H54 (cell line): ENCODE results near the gene ZNF624.

Source experiments
- DNase-seq: peaks from one replicate; pipeline ENCODE4 v3.0.0; 2011; ENCODE audit warnings: low spot score, mixed read lengths; ENCODE audit not compliant: insufficient read length
- FAIRE-seq: peaks from 3 replicates; lab custom pipeline; 2011; peaks lifted over from hg19 to GRCh38; lab: Jason Lieb, UNC
- POLR2A ChIP-seq: IDR thresholded peaks from 2 replicates; pipeline ENCODE4 v1.6.1; 2011; ENCODE audit warnings: low read depth, mild to moderate bottlenecking, low read length

ZNF624 gene

DNA sequence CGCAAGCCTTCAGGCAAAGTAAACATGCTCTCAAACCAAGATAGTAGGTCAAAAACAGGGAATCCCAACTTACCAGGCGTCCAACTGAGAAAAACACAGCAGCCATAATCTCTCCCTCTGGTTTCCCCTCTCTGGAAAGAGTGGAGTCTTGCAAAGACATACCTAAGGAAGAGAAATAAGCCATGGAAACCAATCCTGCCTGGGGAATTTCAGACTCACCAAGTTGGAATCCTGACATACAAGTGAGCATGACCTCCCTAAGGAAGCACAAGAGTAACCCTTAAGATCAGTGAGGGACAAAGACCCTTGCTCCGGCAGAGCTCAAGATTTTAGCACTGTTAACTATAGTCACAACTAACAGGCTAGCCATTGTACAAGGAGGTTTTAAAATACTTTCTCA is 4.1 kb downstream of the ZNF624 start:
- FAIRE-seq: no peak
- no peak for TF ChIP-seq POLR2A
- no peak for DNase-seq

DNA sequence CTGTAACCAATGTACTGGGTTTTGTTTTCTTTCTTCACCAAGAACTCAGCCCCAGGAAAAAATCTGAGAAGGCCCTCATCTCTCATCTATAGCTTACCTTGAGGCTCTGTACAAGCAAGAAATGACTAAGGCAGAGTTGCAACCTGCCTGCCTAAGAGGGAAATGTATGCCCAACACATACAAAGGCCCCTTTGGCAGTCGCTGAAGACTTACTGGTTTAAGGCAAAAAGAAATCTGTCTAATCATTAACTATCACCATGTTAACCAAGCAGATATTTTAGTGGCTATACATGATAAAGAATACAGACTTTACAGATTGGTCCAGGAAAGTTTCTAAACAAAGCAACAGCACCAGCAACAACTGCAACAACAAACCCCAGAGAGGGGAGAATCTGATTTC is 14.2 kb downstream of the ZNF624 start:
- FAIRE-seq: no peak
- TF ChIP-seq POLR2A: no peak

DNA sequence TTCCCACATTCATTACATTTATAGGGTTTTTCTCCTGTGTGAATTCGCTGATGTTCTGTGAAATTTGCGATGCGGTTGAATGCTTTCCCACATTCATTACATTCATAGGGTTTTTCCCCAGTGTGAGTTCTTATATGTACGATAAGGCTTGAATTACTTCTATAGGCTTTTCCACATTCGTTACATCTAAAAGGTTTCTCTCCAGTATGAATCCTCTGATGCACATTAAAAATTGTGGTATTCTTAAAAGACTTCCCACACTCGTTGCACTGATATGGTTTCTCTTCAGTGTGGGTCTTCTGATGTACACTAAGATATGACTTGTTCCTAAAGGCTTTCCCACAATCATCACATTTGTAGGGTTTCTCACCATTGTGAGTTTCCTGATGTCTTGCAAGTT is 30.4 kb downstream of the ZNF624 start:
- no peak for DNase-seq
- no peak for FAIRE-seq
- no peak for TF ChIP-seq POLR2A

More for the DNA sequence above, 14.2 kb downstream of the ZNF624 start:
- no peak for DNase-seq

DNA sequence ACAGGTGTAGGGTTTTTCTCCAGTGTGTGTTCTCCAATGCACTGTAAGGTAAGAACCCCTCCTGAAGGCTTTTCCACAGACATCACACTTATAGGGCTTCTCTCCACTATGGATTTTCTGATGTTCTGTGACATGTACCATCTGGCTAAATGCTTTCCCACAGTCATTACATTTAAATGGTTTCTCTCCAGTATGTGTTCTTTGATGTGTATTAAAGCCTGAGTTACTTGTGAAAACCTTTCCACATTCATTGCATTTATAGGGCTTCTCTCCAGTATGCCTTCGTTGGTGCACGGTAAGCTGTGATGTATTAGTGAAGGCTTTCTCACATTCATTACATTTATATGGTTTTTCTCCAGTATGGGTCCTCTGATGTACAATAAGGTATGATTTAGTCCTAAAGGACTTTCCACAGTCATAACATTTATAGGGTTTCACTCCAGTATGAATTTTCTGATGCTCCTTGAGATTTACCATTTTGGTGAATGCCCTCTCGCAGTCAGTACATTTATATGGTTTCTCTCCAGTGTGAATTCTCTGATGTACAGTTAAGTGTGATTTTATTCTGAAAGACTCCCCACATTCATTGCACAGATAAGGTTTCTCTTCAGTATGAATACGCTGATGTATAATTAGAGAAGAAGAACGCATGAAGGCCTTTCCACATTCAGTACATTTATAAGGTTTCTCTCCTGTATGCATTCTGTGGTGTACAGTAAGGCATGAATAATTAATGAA is 30.9 kb downstream of the ZNF624 start:
- no peak for FAIRE-seq
- no peak for TF ChIP-seq POLR2A
- no peak for DNase-seq

DNA sequence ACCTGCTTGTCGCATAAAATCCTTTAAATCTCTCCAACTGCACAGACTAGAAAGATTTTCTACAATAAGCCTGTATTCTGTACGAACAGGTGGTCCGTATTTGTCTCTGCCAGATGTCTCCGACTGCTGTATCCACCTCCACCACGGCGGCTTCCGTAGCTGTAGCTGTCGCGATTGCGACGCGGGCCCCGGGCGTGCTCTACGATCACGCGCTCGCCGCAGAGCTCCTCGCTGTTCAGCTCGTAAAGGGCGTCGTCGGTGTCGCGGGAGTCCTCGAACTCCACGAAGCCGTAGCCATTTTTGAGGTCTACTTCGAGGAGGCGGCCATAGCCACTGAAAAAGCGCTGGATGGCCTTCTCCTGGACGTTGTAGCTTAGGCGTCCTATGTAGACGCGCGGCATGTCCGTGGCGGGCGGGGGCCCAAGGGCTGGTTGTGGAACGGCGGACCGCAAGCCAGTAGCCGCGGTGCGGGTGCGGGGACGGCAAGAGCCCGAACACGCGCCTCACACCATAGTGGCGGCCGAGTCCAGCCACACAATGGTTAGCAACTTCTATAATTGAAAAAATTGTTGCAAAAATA is 36.1 kb downstream of the ZNF624 start:
- TF ChIP-seq POLR2A: no peak
- DNase-seq: no peak
- no peak for FAIRE-seq

DNA sequence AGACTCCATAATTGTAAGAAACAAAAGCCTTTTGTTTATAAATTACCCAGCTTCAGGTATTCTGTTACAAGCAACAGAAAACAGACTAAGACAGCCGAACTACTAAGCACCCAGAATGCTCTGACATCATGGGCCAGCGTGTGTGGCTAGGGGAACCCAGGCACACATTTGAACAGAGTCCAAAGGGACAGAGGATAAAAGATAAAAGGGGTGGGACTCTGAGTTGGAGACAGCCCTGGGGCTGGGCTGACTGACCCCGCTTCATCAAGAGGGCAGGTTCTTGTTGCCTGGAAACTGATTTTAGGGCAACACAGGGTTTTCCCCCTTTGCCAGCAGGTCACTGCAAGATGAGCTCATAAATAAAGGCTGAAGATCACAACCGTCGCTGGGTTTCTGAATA is 54.1 kb downstream of the ZNF624 start:
- DNase-seq (no peak), FAIRE-seq (no peak)
- no peak for TF ChIP-seq POLR2A

DNA sequence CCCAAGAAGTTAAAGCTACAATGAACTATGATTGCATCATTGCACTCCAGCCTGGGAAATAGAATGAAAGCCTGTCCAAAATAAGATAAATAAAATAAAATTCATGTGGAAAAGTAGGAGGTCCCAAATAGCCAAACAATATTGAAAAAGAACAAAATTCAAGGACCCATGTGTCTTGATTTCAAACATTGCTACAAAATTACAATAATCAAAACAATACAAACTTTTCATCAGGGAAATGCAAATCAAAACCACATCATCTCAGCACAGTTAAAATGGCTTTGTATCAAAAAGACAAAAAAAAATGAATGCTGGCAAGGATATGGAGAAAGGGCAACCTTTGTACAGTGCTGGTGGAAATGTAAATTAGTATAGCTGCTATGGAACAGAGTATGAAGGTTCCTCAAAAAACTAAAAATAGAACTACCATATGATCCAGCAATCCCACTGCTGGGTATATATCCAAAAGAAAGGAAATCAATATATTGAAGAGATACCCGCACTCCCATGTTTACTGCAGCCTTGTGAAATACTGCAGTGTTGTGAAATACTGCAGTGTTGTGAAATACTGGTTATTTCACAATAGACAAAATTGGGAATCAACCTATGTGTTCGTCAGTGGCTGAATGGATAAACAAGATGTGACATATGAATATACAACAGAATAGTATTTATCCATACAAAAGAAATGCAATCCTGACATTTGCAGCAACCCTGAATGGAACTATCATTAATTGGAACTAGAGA is 60.1 kb downstream of the ZNF624 start:
- DNase-seq: no peak
- no peak for TF ChIP-seq POLR2A
- FAIRE-seq: no peak

DNA sequence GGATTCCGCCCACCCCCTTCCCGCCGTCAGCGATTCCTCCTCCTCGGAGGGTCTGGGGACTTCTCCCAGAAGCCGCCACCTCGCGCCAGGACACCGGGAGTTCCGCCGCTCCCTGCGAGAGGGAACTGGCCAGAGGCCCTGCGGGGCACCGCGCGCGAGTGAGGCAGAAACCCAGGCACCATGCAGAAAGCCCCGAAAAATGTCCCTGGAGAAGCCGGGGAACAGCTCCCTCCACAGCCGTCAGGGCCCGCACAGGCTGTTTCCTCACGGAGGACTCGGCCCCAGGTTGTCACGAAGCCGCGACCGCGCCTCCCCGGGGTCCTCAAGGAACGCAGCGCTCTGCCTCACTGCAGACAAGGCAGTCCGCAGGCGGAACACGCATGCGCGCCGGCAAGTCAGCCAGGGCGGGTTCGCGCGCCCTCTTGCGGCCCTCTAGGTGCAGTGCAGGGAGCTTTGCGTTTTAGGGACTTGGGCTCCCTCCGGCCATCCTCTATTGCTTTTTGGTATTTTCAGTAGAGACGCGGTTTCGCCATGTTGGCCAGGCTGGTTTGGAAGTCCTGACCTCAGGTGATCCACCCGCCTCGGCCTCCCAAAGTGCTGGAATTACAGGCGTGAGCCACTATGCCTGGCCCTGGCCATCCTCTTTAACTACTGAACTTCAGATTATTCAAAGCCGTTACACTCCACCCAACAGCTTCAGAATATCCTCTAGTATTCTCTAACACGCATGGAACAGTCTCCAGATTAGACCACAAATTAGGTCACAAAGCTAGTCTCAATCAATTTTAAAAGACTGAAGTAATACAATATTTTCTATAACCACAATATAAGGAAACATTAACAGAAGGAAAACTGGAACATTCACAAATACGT is 64.3 kb downstream of the ZNF624 start:
- DNase-seq (peak; percentile 95), FAIRE-seq (peak; percentile 64)
- TF ChIP-seq POLR2A: peak; percentile 53

DNA sequence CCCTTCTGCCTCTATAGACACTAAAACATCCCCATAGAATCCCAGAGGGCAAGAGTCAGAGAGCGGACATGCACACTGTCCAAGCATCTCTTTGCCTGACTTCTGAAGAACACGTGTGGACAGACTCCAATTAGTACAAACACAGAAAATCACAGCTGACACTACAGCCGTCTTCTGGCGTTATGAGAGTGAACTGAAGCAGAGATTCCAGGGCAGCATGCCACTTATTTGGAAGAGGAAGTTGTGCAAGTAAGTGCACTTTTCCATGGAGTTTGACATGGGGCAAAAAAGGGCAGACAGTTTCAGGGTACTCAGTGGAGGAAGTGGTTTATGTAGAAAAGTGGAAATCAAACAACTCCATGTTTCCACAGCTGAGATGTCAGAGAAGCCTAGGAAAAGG is 67.9 kb downstream of the ZNF624 start:
- FAIRE-seq: no peak
- no peak for TF ChIP-seq POLR2A
- no peak for DNase-seq

DNA sequence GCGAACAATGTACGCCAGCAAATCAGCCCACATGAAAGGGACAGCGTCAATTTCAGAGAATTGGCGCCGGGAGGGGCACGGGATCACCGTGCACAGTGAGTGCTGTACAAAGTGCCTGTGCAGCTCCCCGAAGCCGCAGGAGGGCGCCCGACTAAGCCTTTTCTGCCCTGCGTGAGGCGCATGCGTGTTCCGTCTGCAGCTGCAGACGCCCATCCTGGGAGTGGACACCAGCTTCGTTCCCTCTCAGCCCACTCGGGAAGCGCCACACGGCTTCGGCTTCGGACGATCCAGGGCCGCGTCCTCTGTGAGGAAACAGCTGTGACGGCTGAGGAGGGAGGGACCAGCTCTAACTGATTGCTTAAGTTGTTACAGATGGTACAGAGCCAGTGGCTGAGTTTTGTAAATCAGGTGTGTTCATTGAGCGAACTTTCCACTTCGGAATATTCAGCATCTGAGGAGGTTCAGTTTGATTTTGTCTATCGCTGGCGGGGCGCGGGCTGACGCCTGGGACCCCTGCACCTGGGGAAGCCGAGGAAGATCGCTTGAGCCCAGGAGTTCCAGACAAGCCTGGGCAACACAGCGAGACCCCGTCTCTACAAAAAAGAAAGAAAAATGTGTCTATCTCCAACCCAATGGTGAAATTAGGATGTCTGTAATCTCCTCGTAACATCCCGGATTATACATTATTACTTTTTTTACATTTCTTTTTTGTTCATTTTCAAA is 69.2 kb downstream of the ZNF624 start:
- DNase-seq (peak; percentile 94), FAIRE-seq (no peak)
- peak; percentile 45 for TF ChIP-seq POLR2A

DNA sequence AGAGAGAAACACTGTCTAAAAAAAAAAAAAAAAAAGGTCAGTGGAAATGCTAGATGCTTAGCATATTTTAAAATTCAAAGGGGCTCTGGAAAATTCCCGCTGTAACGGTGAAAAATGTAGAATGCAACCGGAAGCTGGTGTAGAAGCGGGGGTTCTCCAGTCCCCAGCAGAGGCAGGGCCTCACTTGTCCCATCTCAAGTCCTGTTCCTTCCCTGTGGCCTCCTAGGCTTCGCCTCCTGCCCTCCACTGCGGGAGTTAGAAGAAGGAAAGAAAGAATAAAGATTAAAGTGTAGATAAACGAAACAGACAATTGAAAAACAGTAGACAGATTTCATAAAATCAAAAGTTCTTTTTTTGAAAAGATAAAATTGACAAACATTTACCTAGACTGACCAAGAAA is 69.9 kb downstream of the ZNF624 start:
- no peak for TF ChIP-seq POLR2A
- no peak for FAIRE-seq
- DNase-seq: no peak

DNA sequence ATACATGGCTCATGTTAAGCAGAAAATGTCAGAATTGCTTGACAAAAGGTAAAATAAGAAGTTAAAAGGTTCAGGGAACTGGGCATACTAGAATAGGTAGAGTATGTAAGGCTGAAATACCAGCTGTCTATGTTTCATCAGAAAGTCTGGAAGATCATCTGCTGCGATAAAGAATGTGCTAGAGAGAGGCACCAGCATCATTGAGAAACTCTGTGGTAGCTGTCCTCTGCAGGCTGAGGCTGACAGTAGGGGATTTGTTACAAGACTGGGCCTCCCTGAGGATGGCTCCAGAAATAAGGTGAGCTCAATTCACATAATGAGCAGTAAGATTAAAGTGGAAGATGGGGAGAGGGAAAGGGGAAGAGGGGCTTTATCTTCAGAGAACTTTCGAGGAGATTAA is 80.2 kb downstream of the ZNF624 start:
- no peak for FAIRE-seq

More for the DNA sequence above, 80.2 kb downstream of the ZNF624 start:
- TF ChIP-seq POLR2A: no peak
- no peak for DNase-seq
